ENCODE measurements around the gene FXN.
"Not testable (repeated sequence)": the region's sequence is repeated elsewhere in the genome, so short reads cannot be mapped to it uniquely, and the experiment has no call there.

FXN gene

DNA sequence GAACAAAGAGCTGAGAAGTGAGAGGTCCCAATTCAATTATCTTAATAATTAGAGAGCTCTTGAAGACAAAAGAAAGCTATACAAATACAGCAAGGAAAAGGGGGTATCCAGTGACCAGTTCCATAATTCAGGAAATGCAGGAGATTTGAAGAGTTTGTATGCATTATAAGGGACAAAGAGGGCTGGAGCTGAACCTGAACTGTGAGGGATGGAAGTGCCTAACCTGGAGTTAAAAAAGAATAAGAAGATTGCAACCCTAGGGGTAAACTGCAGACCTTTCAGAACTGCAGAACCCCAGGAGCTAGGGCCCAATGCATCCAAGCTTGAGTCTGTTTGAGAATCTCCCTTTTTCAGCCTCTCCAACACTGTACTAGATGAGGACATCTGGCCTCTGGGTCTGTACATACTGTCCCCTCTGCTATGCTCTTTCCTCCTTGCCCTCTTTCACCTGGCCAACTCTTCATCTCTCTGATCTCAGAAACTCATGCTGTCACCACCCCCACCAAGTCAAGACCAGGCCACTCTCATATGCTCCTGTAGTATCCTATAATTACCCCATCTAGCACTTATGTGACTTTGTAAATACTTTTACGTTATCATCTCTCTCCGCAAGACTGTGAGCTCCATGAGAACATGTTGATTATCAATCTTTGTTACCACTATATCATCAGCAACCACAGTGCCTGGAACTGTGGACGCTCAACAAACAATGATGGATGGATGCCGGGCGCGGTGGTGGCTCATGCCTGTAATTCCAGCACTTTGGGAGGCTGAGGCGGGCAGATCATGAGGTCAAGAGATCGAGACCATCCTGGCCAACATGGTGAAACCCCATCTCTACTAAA, 15.0 kb upstream of the FXN start:
- in situ Hi-C loops (cut with HindIII; ENCODE audit: low sequenced_read_pairs), result loop anchor here (5.0 to 10.0 kb wide), 2 partner anchors 46 to 88 kb away; no protein-coding TSS in a partner anchor

DNA sequence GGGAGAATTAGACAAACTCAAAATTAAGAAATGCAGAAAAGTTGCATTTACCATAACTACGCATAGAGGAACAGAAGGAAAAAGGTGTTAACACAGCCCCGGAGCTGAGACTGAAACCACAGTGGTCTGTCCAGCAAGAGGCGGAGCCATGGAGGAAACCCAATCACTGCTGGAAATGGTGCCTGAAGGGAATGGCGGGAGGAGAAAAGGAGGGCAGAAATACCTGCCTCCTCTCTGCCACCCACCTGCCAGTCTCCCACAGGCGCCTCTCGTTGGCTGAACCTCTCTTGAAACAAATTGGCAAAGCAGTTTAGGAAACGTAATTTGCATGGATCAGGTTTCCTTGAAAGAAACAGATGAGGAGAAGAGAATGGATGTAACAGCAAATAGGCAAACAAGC, 11.9 kb upstream of the FXN start:
- in situ Hi-C loops (cut with HindIII; ENCODE audit: low sequenced_read_pairs), result loop anchor here (5.0 to 10.0 kb wide), 2 partner anchors 49 to 91 kb away; no protein-coding TSS in a partner anchor

- in situ Hi-C loops (cut with HindIII; ENCODE audit: low sequenced_read_pairs), result loop anchor here (10.0 kb wide), 1 partner anchor 53 kb away; no protein-coding TSS in a partner anchor
Measured at GRCh38 chr9:69027355-69028097, 8.0 kb upstream of the FXN start.

- in situ Hi-C loops (cut with HindIII; ENCODE audit: low sequenced_read_pairs), result loop anchor here (10.0 kb wide), 1 partner anchor 54 kb away; no protein-coding TSS in a partner anchor
Measured at GRCh38 chr9:69028754-69029153, 6.8 kb upstream of the FXN start.

DNA sequence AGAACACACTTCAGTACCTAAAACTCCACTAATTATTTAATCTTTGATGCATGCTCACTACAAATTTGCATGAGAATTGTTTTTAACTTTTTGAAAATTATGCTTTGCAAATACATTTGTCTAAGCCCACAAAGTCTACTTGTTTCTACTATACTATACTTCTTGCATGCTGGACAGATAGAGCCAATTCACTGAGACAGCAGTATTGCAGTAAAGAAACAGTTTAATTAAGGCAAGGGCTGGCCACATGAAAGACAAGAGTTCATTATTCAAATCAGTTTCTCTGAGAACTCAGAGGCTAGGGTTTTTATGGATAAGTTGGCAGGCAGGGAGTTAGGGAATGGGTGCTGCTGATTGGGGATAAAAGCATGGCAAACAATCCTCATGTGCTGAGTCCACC, 6.0 kb upstream of the FXN start:
- in situ Hi-C loops (cut with HindIII; ENCODE audit: low sequenced_read_pairs), result loop anchor here (10.0 kb wide), 1 partner anchor 55 kb away; no protein-coding TSS in a partner anchor

DNA sequence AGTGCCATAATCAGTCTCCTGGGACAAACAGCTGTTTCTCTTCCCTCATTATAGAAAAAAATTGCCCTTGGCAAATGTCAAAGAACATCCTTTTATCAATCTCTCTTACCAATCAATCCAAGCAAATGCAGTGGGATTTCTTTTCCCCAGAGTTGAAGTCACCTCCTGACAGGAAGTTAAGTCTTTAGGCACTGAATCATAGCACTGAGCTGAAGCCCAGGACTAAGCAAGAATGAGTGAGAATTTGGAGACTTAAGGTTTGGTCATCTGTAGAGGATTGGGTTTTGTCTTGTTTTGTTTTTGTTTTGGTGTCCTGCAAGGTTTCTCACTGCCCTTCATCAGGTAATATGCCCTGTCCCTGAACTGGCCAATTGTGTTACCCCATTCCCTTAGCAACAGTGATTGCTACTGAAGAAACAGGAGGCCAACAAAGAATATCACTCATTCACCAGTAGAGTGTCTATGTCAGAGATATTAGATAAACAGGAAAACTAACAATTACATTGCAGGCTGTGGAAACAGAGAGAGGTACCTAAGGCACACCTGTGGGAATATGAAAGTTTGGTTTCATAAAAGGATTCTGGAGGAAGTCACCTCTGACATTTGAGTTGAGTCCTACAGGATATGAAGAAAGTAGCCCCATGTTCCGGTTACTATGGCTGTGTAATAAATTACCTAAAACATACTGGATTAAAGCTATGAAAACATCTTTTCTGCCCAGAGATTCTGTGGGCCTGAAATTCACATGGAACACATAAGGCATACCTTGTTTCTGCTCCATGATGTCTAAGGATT, 4.5 kb upstream of the FXN start:
- in situ Hi-C loops (cut with HindIII; ENCODE audit: low sequenced_read_pairs), result no loop called here

GRCh38 chr9:69034071-69034470, 1.5 kb upstream of the FXN start:
- in situ Hi-C loops (cut with HindIII; ENCODE audit: low sequenced_read_pairs), result no loop called here

- in situ Hi-C loops (cut with HindIII; ENCODE audit: low sequenced_read_pairs), result no loop called here
Measured at GRCh38 chr9:69036309-69036708, 757 bp downstream of the FXN start.

GRCh38 chr9:69036799-69037198, 1.2 kb downstream of the FXN start:
- in situ Hi-C loops (cut with HindIII; ENCODE audit: low sequenced_read_pairs), result no loop called here

DNA sequence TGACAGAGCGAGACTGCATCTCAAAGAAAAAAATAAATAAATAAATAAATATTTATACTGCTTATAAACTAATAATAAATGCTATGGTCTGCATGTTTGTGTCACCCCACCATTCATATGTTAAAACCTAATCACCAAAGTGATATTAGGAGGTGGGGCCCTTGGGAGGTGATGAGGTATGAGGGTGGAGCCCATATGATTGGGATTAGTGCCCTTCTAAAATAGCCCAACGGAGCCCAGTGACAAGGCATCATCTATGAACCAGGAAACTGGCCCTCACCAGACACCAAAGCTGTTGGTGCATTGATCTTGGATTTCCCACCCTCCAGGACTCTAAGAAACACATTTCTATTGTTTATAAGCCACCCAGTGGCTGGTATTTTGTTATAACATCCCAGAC, 5.1 kb downstream of the FXN start:
- in situ Hi-C loops (cut with HindIII; ENCODE audit: low sequenced_read_pairs), result loop anchor here (5.0 kb wide), 1 partner anchor 147 kb away; no protein-coding TSS in a partner anchor

GRCh38 chr9:69044240-69045219, 9.0 kb downstream of the FXN start:
- in situ Hi-C loops (cut with HindIII; ENCODE audit: low sequenced_read_pairs), result loop anchor here (5.0 kb wide), 1 partner anchor 143 kb away; no protein-coding TSS in a partner anchor

DNA sequence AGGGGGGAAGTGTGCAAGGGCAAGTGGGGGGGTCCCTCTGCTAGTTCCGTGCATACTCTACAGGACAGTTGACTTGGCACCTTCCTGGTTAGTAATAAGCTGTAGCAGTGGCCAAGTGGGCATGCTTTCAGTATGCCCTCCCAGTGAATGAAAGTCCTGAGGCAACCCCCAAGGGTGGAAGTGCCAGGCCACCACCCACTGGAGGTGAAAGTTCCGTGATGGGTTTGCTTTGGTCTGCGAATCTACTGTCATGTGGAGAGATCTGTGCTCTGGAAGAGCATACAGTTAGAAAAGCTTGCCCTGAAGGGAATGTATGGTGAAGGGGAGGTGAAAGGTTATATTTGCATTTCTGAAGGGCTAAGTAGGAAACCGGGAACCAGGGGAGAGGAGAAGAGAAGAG, 10.3 kb downstream of the FXN start:
- in situ Hi-C loops (cut with HindIII; ENCODE audit: low sequenced_read_pairs), result no loop called here

GRCh38 chr9:69046723-69047122, 11.2 kb downstream of the FXN start:
- in situ Hi-C loops (cut with HindIII; ENCODE audit: low sequenced_read_pairs), result no loop called here

GRCh38 chr9:69047371-69047770, 11.8 kb downstream of the FXN start:
- in situ Hi-C loops (cut with HindIII; ENCODE audit: low sequenced_read_pairs), result no loop called here

GRCh38 chr9:69049094-69049493, 13.5 kb downstream of the FXN start:
- in situ Hi-C loops (cut with HindIII; ENCODE audit: low sequenced_read_pairs), result no loop called here

DNA sequence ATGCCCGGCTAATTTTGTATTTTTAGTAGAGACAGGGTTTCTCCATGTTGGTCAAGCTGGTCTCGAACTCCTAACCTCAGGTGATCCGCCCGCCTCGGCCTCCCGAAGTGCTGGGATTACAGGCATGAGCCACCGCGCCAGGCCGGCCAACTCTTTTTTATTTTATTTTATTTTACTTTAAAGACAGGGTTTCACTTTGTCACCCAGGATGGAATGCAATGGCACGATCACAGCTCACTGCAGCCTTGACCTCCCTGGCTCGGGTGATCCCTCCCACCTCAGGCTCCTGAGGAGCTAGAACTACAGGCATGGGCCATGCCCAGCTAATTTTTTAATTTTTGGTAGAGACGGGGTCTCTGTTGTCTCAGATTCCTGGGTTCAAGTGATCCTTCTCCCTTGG, 15.4 kb downstream of the FXN start:
- in situ Hi-C loops (cut with HindIII; ENCODE audit: low sequenced_read_pairs), result not testable (repeated sequence)

- in situ Hi-C loops (cut with HindIII; ENCODE audit: low sequenced_read_pairs), result no loop called here
Measured at GRCh38 chr9:69054989-69055388, 19.4 kb downstream of the FXN start.

GRCh38 chr9:69056191-69056815, 20.8 kb downstream of the FXN start:
- in situ Hi-C loops (cut with HindIII; ENCODE audit: low sequenced_read_pairs), result no loop called here

DNA sequence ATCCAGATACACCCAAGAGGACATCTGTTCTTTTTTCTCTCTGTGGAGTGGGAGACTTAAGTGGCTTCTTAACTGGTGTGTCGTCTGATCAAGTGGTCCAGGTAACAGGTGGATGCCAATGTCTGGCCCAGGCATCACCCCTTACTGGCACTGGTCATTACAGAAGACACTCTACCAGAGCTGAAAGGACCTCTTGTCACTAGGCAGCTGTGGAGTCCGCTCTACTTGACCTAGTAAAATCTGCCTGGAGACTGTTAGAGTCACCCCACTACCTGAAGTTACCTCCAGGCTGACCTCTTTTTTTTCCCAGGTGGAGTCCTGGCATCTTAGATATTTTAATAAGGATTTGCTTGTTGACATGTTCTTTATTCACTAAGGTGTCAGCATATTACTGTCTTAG, 22.5 kb downstream of the FXN start:
- in situ Hi-C loops (cut with HindIII; ENCODE audit: low sequenced_read_pairs), result no loop called here

All from endothelial cell of hepatic sinusoid (primary cell).